GM18909 (cell line): ENCODE measurements around the gene TRHDE.

Experiments used
- ATAC-seq: cut with Tn5 transposase; IDR thresholded peaks from one replicate; pipeline ENCODE4 v1.9.1; 2021; ENCODE audit warnings: mild to moderate bottlenecking; ENCODE audit not compliant: unreplicated experiment, poor library complexity

Gene TRHDE

GRCh38 chr12:72390146-72390545 lies 118.0 kb downstream of the TRHDE start:
- no peak for ATAC-seq

GRCh38 chr12:72406111-72406510 lies 133.9 kb downstream of the TRHDE start:
- ATAC-seq = no peak

- no peak for ATAC-seq
Observed at GRCh38 chr12:72432037-72432604, 160.0 kb downstream of the TRHDE start.

GRCh38 chr12:72433298-72433697 lies 161.1 kb downstream of the TRHDE start:
- ATAC-seq = no peak

- no peak for ATAC-seq
Observed at GRCh38 chr12:72434999-72435398, 162.8 kb downstream of the TRHDE start.

- ATAC-seq = no peak
Observed at GRCh38 chr12:72442217-72442616, 170.0 kb downstream of the TRHDE start.

- no peak for ATAC-seq
Observed at GRCh38 chr12:72444125-72444524, 172.0 kb downstream of the TRHDE start.

GRCh38 chr12:72444566-72444965 lies 172.4 kb downstream of the TRHDE start:
- no peak for ATAC-seq

- no peak for ATAC-seq
Observed at GRCh38 chr12:72448089-72448488, 175.9 kb downstream of the TRHDE start.

GRCh38 chr12:72448805-72449204 lies 176.6 kb downstream of the TRHDE start:
- no peak for ATAC-seq

- no peak for ATAC-seq
Observed at GRCh38 chr12:72453066-72453465, 180.9 kb downstream of the TRHDE start.

- ATAC-seq = no peak
Observed at GRCh38 chr12:72453550-72453949, 181.4 kb downstream of the TRHDE start.

GRCh38 chr12:72464471-72464870 lies 192.3 kb downstream of the TRHDE start:
- no peak for ATAC-seq

- no peak for ATAC-seq
Observed at GRCh38 chr12:72465155-72465554, 193.0 kb downstream of the TRHDE start.

GRCh38 chr12:72465940-72466630 lies 193.9 kb downstream of the TRHDE start:
- ATAC-seq = no peak

- no peak for ATAC-seq
Observed at GRCh38 chr12:72467985-72468384, 195.8 kb downstream of the TRHDE start.

- no peak for ATAC-seq
Observed at GRCh38 chr12:72468505-72468904, 196.3 kb downstream of the TRHDE start.

- no peak for ATAC-seq
Observed at GRCh38 chr12:72471806-72472205, 199.6 kb downstream of the TRHDE start.

GRCh38 chr12:72472350-72472749 lies 200.2 kb downstream of the TRHDE start:
- ATAC-seq = no peak

GRCh38 chr12:72476301-72476700 lies 204.1 kb downstream of the TRHDE start:
- no peak for ATAC-seq

- no peak for ATAC-seq
Observed at GRCh38 chr12:72485017-72485701, 213.0 kb downstream of the TRHDE start.

GRCh38 chr12:72491426-72491825 lies 219.3 kb downstream of the TRHDE start:
- ATAC-seq = no peak
